ENCODE results near the gene ZNF354B.
"Not testable (repeated sequence)": the region's sequence is repeated elsewhere in the genome, so short reads cannot be mapped to it uniquely, and the experiment has no call there.

The ZNF354B gene

GRCh38 chr5:178859625-178860521, at the start of gene ZNF354B:
ZNF354B (plus strand) TSS chr5:178859953; CDS start chr5:178861048, 1,095 bp downstream.
- Histone ChIP-seq H3K4me3 (peak within 1 kb of the TSS; percentile 58 to 92 (median 84)), H3K27ac (peak within 1 kb of the TSS; percentile 31 to 95 (median 88))

GRCh38 chr5:178817506-178817905, 42.2 kb upstream of the ZNF354B start:
- no peak overlapping the region for H3K27ac ChIP-seq
- no peak overlapping the region for H3K4me3 ChIP-seq

- Histone ChIP-seq H3K27ac (no peak overlapping the region), H3K4me3 (no peak overlapping the region)
Measured at GRCh38 chr5:178818094-178818493, 41.7 kb upstream of the ZNF354B start.

GRCh38 chr5:178820001-178820400, 39.8 kb upstream of the ZNF354B start:
- no peak overlapping the region for H3K27ac ChIP-seq
- H3K4me3 ChIP-seq: no peak overlapping the region

DNA sequence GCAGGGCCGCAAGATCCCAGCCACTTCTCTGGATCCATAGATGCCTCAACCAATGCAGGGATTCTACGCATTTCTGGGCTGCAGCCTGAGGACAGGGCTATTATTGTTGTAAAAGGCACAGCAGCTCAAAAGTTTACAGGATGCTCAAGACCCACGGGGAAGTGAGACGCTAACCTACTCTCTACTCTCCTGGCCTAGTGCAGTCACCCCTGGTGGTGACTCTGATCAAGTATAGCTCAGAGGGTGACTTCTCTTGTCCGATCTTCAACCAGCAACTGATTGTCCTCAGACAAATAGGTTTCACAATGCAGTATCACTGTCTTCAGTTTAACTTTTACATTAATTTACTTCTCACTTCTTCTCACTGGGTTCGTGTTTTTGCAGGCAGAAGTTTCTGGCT, 34.3 kb upstream of the ZNF354B start:
- peak overlapping the region in 2 of 21 experiments; percentile 19 to 26 for H3K27ac ChIP-seq
- H3K4me3 ChIP-seq: no peak overlapping the region

DNA sequence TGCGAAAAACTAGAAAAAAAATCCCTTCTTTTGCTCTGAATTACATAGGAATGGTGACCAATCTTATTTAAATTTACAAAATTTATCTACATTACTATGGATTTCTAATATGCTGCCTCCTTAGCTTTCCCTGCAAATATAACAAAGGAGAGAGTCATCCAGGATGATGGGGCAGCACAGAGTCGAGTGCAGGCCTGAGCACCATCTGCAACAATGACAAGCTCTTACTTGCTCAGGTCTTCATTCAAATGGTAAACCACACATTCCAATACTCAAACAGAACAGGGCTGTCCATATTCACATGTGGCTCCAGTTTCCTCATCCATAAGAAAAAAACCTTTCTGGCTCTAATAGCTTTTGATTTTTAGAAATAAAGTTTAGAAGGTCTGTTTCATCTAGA, 33.5 kb upstream of the ZNF354B start:
- Histone ChIP-seq H3K27ac (peak overlapping the region in 1 of 21 experiments; percentile 19), H3K4me3 (no peak overlapping the region)

DNA sequence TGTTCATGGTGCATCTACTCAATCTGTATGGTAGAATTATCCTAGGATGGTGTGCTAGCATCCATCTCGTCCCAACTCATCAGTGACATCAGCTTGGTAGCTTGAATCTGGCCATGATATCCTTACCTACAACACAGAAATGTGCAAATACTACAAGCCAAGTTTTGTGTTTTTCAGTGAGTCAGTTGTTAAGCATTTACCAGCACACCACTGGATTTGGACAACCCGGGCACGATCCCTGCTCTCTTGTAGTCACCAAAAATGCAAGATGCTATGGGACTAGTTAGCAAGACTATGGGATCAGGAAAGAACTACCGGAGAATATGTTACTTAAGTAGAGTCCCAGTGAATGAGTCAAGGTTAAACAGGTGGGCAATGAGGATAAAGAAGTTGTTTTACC, 32.1 kb upstream of the ZNF354B start:
- Histone ChIP-seq H3K4me3 (no peak overlapping the region), H3K27ac (no peak overlapping the region)

GRCh38 chr5:178831049-178831448, 28.7 kb upstream of the ZNF354B start:
- Histone ChIP-seq H3K27ac (no peak overlapping the region), H3K4me3 (no peak overlapping the region)

DNA sequence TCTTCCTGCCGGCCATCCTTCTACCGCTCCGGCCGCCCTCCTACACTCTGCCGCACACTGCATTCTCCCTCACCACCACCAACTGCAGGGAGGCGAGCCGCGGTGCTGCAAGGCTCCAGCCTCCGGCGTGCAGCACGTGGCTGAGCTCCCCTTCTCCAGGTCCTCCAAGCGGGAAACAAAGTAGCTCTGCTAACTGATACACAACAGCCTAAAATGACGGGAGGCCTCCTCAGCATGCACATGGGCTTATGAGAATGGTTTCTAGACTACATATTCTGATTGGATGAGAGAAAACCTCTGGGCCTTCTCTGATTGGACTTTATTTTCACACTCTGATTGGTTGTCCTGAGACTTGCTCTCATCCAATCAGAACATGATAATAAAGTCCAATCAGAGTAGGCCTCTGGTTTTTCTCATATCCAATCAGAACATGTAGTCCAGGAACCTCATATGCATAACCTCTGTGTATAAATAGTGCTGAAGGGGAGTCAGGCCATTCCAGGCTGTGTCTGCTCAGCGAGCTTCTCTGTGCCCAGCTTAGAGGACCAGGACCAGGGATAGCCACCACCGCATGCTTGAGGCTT, 27.0 kb upstream of the ZNF354B start:
- no peak overlapping the region for H3K27ac ChIP-seq
- H3K4me3 ChIP-seq: peak overlapping the region in 1 of 7 experiments; percentile 15

DNA sequence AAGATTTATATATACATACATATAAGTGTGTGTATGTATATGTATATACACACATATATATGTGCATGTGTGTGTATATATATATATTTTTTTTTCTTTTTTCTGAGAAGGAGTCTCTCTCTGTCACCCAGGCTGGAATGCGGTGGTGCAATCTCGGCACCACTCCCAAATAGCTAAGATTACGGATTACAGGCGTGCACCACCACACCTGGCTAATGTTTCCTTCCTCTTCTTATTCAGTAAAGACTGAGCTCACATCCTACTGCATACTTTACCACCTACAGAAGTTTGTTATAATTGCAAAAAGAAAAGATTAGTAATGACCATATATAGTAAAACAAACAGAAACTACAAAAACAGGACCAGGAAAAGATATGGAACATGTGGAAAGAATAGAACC, 23.1 kb upstream of the ZNF354B start:
- no peak overlapping the region for H3K27ac ChIP-seq
- H3K4me3 ChIP-seq: no peak overlapping the region

- not testable (repeated sequence) for H3K4me3 ChIP-seq, H3K27ac ChIP-seq
Measured at GRCh38 chr5:178838695-178839318, 20.9 kb upstream of the ZNF354B start.

DNA sequence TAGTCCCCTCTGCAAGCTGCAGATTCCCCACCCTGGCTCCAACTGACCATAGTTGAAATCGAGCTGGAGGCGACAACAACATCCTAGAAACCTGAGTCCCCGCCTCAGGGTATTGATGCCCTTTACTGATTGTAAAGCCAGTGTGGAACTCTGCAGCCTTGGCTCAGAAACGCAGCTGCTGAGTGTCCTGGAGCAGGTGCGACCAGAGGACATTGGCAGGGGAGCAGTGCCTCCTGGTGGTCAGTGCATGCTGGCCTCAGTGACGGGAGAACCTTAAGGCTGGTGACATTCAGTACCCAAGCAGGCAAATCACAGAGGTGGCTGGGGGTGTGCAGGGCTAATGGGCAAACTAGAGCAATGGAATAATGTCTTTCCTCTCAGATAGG, 20.4 kb upstream of the ZNF354B start:
- Histone ChIP-seq H3K4me3 (no peak overlapping the region), H3K27ac (no peak overlapping the region)

GRCh38 chr5:178840399-178840798, 19.4 kb upstream of the ZNF354B start:
- not testable (repeated sequence) for H3K4me3 ChIP-seq, H3K27ac ChIP-seq

GRCh38 chr5:178849316-178849715, 10.4 kb upstream of the ZNF354B start:
- no peak overlapping the region for H3K4me3 ChIP-seq

GRCh38 chr5:178851951-178852350, 7.8 kb upstream of the ZNF354B start:
- Histone ChIP-seq H3K4me3 (no peak overlapping the region), H3K27ac (no peak overlapping the region)

More at GRCh38 chr5:178849316-178849715, 10.4 kb upstream of the ZNF354B start:
- H3K27ac ChIP-seq: no peak overlapping the region

DNA sequence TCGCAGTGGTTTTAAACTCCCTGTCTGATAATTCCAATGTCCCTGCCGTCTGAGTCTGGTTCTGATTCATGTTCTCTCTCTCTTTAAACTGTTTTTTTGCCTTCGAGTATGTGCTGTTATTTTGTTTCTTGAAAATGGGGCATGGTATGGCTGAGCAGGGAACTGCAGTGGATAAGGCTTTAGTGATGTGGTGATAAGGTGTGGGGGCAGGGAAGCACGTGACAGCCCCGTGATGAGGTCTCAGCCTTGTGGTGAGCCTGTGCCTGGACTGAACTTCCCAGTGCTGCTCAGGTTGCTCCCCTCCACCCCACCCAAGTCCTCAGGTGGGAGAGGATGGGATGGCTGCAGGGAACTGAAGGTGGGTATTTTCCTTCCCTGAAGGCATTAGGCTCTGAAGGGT, 5.5 kb upstream of the ZNF354B start:
- no peak overlapping the region for H3K4me3 ChIP-seq
- H3K27ac ChIP-seq: no peak overlapping the region

DNA sequence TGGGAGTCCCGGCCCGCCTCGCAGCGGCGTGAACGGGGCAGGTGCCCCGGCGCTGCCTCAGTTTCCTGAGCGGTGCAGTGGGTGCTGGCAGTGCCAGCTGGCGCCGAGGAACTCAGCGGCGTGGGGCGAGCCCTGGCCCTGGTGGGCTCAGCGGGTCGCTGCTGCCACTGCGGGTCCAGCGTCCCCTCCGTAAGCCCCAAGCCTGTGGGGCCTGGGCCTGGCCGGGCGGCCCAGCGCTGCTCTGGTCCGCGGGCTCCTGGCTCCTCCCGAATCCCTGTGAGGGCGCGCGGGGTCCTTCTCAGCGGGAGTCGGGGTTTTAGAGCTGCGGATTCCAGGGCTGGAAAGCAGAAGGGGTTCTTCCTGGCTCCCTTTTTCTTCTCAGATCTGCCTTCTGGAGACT, 862 bp downstream of the ZNF354B start:
- Histone ChIP-seq H3K27ac (peak overlapping the region in 14 of 21 experiments; percentile 77 to 95 (median 90)), H3K4me3 (peak overlapping the region; percentile 58 to 92 (median 84))

DNA sequence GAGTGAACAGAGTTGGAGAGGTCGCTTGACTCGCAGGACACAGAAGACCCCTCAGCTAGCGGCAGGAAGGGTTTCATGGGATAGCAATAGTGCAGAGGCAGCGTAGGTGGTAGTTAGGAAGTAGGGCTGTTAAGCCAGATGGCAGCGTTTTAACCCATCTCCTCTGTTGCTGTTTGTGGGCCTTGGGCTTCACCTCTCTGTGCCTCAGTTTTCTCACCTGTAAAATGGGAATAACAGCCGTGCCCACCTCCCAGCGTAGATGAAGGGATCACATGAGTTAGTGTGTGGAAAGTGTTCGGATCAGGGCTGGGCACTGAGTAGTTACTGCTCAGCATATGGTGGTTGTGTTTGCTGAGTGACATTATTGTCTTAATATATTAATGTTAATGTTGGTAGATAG, 1.9 kb downstream of the ZNF354B start:
- no peak overlapping the region for H3K4me3 ChIP-seq

GRCh38 chr5:178866946-178867345, 7.2 kb downstream of the ZNF354B start:
- Histone ChIP-seq H3K27ac (no peak overlapping the region), H3K4me3 (no peak overlapping the region)

More for the DNA sequence above, 1.9 kb downstream of the ZNF354B start:
- peak overlapping the region in 1 of 21 experiments; percentile 17 for H3K27ac ChIP-seq

DNA sequence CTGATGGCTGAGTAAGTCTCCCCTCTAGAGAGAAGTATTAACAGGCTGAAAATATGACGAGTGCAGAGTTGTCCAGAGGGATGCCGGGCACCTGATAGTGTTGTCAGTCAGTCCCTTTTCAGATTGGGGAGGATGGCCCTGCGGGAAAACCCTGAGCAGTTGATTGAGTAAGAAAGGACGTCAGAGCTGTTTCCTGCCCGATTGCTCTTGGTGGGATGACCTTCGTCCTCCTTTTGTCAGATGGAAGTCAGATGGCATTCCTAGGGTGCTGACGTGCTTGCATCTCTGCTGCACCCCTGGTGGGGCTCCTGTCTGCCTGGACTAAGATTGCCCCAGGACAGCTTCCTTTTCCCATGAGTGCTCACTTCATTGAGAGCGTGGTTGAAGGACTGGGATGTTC, 9.8 kb downstream of the ZNF354B start:
- H3K4me3 ChIP-seq: no peak overlapping the region
- H3K27ac ChIP-seq: no peak overlapping the region

GRCh38 chr5:178870411-178870810, 10.7 kb downstream of the ZNF354B start:
- H3K27ac ChIP-seq: no peak overlapping the region
- no peak overlapping the region for H3K4me3 ChIP-seq
